Ureter (tissue), 1 donor: Measurements from ENCODE around the gene LLGL2. TPM values are rescaled to one million over a fixed set of nuclear protein-coding genes. Genes with fewer than 3 reads are reported as not detected.
"Not testable (repeated sequence)": the region's sequence is repeated elsewhere in the genome, so short reads cannot be mapped to it uniquely, and the experiment has no call there.

Source experiments
- DNase-seq: peaks from one replicate; pipeline ENCODE4 v3.0.0-alpha.2; 2020; ENCODE audit warnings: low spot score
- total RNA-seq: library from RNA; stranded (reverse); gene quantifications from one replicate; pipeline ENCODE4 v1.2.4, GENCODE V29; 2023
- donor health status: DM: yes; HTN: yes; CAD: no.

Gene LLGL2
- total RNA-seq, 1 donor from 2014 or later = 94.0 TPM

GRCh38 chr17:75590849-75591721 is 65.6 kb downstream of the LLGL2 start:
- no peak for DNase-seq

- DNase-seq = no peak
Measured at GRCh38 chr17:75591722-75592302, 66.3 kb downstream of the LLGL2 start.

- DNase-seq = no peak
Measured at GRCh38 chr17:75592348-75593020, 67.0 kb downstream of the LLGL2 start.

GRCh38 chr17:75593430-75593829 is 67.9 kb downstream of the LLGL2 start:
- DNase-seq = not testable (repeated sequence)

- no peak for DNase-seq
Measured at GRCh38 chr17:75594499-75595283, 69.2 kb downstream of the LLGL2 start.

GRCh38 chr17:75595284-75595919 is 69.9 kb downstream of the LLGL2 start:
- no peak for DNase-seq

- no peak for DNase-seq
Measured at GRCh38 chr17:75595920-75596313, 70.4 kb downstream of the LLGL2 start.

GRCh38 chr17:75596320-75597087 is 71.0 kb downstream of the LLGL2 start:
- no peak for DNase-seq

GRCh38 chr17:75601057-75601987 is 75.8 kb downstream of the LLGL2 start:
- no peak for DNase-seq

GRCh38 chr17:75602644-75603043 is 77.1 kb downstream of the LLGL2 start:
- no peak for DNase-seq

- no peak for DNase-seq
Measured at GRCh38 chr17:75603123-75603522, 77.6 kb downstream of the LLGL2 start.

GRCh38 chr17:75604034-75604695 is 78.7 kb downstream of the LLGL2 start:
- DNase-seq = no peak

- no peak for DNase-seq
Measured at GRCh38 chr17:75605790-75606189, 80.3 kb downstream of the LLGL2 start.

GRCh38 chr17:75607086-75607485 is 81.6 kb downstream of the LLGL2 start:
- DNase-seq = no peak

- DNase-seq = no peak
Measured at GRCh38 chr17:75610103-75610984, 84.8 kb downstream of the LLGL2 start.

- DNase-seq = no peak
Measured at GRCh38 chr17:75611851-75612429, 86.4 kb downstream of the LLGL2 start.

- no peak for DNase-seq
Measured at GRCh38 chr17:75612906-75613626, 87.6 kb downstream of the LLGL2 start.
